Thymus (tissue), 11 donors: ENCODE results near the gene COL23A1. TPM values are rescaled to one million over a fixed set of nuclear protein-coding genes. Genes with fewer than 3 reads are reported as not detected.

ENCODE experiments used
- DNase-seq, 9 donors: peaks; one replicate each; pipeline ENCODE4 v3.0.0-alpha.2; 2013; ENCODE audit warnings: low spot score in 9 of 9, low read depth in 6 of 9, missing footprints in 1 of 9
- H3K27ac ChIP-seq, 2 donors: one replicate each; pipeline ENCODE4 v1.5.1; 2013; ENCODE audit warnings: control low read depth in 1 of 2, low read depth in 1 of 2, low read length in 1 of 2, mild to moderate bottlenecking in 1 of 2, moderate library complexity in 1 of 2
- H3K27me3 ChIP-seq, 2 donors: one replicate each; pipeline ENCODE4 v1.5.1; 2013; ENCODE audit warnings: low read length in 1 of 2; ENCODE audit not compliant: control insufficient read depth in 2 of 2, insufficient read depth in 1 of 2
- H3K36me3 ChIP-seq, 2 donors: one replicate each; pipeline ENCODE4 v1.5.1; 2013; ENCODE audit warnings: low read length in 1 of 2, mild to moderate bottlenecking in 1 of 2, moderate library complexity in 1 of 2; ENCODE audit not compliant: control insufficient read depth in 2 of 2, insufficient read depth in 2 of 2
- H3K4me1 ChIP-seq, 2 donors: one replicate each; pipeline ENCODE4 v1.5.1; 2013; ENCODE audit warnings: low read length in 2 of 2; ENCODE audit not compliant: control insufficient read depth in 2 of 2, insufficient read depth in 2 of 2
- H3K4me3 ChIP-seq, 2 donors: one replicate each; pipeline ENCODE4 v1.5.1; 2013; ENCODE audit warnings: low read length in 2 of 2, control low read depth in 1 of 2, mild to moderate bottlenecking in 1 of 2
- H3K9me3 ChIP-seq, 2 donors: one replicate each; pipeline ENCODE4 v1.5.1; 2013; ENCODE audit warnings: low read length in 1 of 2, mild to moderate bottlenecking in 1 of 2; ENCODE audit not compliant: control insufficient read depth in 2 of 2, insufficient read depth in 1 of 2
- WGBS: extraction: QIAGEN DNeasy Blood & Tissue Kit; methylation state at CpG from one replicate; pipeline ENCODE4 v1.1.7; 2013; 5-methylcytosine and 5-hydroxymethylcytosine counted together
- polyA plus RNA-seq: library from polyadenylated mRNA; stranded (reverse); fragments of 200-250 nt; gene quantifications from one replicate; pipeline ENCODE4 v1.2.3, GENCODE V29; 2013
- total RNA-seq: library from RNA; stranded (reverse); fragments of 120-200 nt; gene quantifications from one replicate; pipeline ENCODE4 v1.2.4, GENCODE V29; 2013
- donor health status: healthy.

Gene COL23A1
- total and polyA plus RNA-seq, 2 donors: 1.5 to 2.6 TPM

DNA sequence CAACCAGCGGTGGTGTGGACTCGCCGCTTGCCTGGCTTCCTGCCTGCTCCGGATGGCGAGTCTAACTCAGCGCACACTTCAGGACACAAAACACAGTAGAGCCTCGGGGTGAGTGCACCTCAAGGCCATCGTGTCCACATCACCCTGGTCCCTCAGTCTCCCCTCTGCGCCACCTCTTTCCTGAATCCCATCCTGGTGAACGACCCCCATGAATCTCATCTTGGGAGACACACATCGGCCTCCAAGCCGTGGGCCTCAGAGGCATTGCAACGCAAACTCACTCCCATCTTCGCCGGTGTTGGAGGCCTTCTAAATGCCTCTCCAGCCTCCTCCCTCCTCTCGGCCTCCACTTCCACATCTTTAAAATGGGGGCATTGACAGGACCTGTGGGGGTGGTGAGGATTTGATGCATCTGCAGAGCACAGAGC, 124.3 kb downstream of the COL23A1 start:
- H3K27me3 ChIP-seq: no peaks in the 10 kb centered on the region
- no peak overlapping the region for H3K4me3 ChIP-seq
- WGBS: 94% methylated on average over 16 of the region's 16 CpGs
- no peak overlapping the region for H3K27ac ChIP-seq
- DNase-seq: no peak
- H3K9me3 ChIP-seq: no peaks in the 10 kb centered on the region
- H3K4me1 ChIP-seq: peaks cover 2 to 8% of the 10 kb centered on the region in 2 donors
- H3K36me3 ChIP-seq: no peaks in the 10 kb centered on the region

DNA sequence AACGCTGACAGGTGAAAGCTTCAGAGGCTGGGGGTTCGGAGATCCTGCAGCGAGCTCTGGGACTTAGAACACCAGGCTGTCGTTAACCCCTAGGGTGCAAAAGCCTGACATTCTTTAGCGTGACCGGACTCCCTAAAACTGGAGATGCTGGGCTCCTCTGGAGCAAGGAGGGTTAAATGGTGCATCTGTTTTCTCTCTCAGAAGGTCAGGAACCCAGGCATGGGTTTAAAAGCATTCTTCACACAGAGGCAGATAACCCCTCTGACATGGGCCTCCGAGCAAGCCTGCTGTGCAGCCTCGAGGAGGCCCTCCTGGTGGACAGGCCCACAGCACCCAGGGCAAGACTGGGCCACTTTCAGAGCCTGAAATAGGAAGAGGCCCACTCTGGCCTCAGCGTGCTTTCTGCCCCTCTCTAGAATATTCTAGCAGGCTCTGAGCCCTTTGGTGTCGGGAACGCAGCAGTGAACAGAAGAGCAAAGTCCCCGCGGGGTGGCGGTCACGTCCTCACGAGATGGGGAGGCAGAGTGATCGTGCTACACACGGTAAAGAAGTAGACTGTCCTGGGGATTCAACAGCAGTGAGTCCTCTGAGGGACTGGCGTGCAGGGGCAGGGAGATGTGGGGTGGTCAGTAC, 124.8 kb downstream of the COL23A1 start:
- H3K4me1 ChIP-seq: peaks cover 2 to 14% of the 10 kb centered on the region in 2 donors
- no peak overlapping the region for H3K4me3 ChIP-seq
- H3K36me3 ChIP-seq: no peaks in the 10 kb centered on the region
- H3K9me3 ChIP-seq: no peaks in the 10 kb centered on the region
- 95% methylated on average over 19 of the region's 19 CpGs for WGBS
- H3K27ac ChIP-seq: no peak overlapping the region
- no peak for DNase-seq
- no peaks in the 10 kb centered on the region for H3K27me3 ChIP-seq

DNA sequence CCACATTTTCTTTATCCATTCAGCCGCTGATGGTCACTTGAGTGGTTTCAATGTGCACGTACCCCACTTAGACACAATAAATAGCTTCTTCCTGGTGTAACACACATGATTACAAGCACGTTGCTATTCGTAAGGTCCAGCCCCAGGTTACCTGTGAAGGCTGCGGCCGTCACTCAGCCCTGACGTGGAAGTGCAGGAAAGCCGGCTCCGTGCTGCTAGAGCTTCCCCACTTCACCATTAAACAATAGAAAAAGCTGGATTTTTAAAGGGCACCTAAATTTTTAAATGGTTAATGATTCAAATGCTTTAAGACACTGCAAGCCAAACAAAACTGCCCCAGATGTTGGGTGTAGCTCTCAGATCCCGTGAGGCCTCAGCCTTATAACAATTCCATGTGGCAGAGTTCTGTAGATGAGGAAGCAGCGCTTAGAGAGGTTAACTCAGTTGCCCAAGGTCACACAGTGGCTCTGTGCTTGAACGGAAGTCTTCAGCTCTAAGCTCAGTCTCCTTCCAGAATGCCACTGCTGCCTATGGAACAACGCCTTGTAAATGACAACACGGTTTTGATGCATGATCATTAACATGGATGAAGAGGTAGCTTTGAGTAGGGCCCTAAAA, 125.7 kb downstream of the COL23A1 start:
- H3K4me1 ChIP-seq: peaks cover 2 to 15% of the 10 kb centered on the region in 2 donors
- no peak for DNase-seq
- 90% methylated on average over 14 of the region's 14 CpGs for WGBS

DNA sequence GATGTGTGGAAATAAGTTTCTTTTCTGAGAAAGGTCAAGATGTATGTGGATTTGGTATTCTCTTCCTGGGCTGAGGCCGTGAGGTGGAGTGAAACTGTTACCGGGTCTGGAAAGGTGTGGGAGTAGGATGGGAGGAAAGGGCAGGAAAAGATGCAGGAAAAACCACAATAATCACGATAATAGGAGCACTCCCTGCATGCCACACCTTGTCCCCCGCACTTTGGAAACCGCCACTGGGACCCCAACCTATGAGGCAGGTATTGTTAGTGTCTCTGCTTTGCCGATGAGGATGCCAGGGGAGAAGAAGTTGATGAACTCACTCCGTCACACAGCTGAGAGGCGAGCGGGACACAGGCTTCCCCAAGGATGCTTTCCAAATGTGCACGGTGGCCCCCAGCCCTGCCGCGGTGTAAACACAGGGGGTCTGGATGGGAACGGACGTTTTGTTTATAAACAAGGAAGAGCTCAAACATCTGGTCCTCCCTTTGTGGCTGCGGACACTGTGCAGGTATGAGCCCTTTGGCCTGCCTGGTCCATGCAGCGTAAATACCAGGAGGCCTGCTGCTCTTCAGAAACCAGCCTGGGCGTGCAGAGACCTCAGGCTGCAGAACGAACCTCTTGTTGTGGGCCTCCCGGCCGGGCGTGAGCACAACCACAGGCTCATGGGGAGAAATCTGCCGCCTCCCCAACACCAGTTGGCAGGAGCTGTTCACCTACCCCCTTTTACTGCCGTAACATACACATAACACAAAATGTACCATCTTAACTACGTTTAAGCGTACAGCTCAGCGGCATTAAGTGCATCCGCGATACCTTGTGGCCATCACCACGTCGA, 126.7 kb downstream of the COL23A1 start:
- peaks cover 2 to 15% of the 10 kb centered on the region in 2 donors for H3K4me1 ChIP-seq
- H3K4me3 ChIP-seq: no peak overlapping the region
- no peaks in the 10 kb centered on the region for H3K36me3 ChIP-seq
- WGBS: 96% methylated on average over 30 of the region's 30 CpGs
- no peak for DNase-seq
- no peaks in the 10 kb centered on the region for H3K9me3 ChIP-seq
- H3K27ac ChIP-seq: no peak overlapping the region
- H3K27me3 ChIP-seq: no peaks in the 10 kb centered on the region

More for the DNA sequence above, 125.7 kb downstream of the COL23A1 start:
- Histone ChIP-seq H3K27ac (no peak overlapping the region), H3K27me3 (no peaks in the 10 kb centered on the region), H3K36me3 (no peaks in the 10 kb centered on the region), H3K9me3 (no peaks in the 10 kb centered on the region), H3K4me3 (no peak overlapping the region)

DNA sequence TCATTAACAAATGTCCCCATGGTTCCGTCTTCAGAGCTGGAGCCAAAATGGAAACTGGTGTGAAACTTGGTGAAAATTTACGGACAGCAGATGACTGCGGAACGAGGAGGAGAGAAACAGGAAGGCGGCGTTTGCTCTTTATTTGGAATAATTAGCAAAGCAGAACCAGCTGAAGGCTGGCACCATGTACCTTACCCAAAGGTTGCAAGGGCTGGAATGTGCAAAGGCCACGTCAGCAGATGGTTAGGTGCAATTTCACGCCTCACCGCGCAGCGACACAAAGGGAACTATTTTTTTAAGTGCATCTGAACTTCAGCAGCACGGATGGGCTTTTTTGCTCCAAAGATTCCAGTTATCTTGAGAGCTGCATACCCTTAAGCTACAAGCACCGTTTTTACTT, 127.4 kb downstream of the COL23A1 start:
- H3K36me3 ChIP-seq: no peaks in the 10 kb centered on the region
- H3K27me3 ChIP-seq: no peaks in the 10 kb centered on the region
- DNase-seq: no peak
- 98% methylated on average over 13 of the region's 13 CpGs for WGBS
- peaks cover 2 to 15% of the 10 kb centered on the region in 2 donors for H3K4me1 ChIP-seq
- no peak overlapping the region for H3K4me3 ChIP-seq
- H3K9me3 ChIP-seq: no peaks in the 10 kb centered on the region
- H3K27ac ChIP-seq: no peak overlapping the region

DNA sequence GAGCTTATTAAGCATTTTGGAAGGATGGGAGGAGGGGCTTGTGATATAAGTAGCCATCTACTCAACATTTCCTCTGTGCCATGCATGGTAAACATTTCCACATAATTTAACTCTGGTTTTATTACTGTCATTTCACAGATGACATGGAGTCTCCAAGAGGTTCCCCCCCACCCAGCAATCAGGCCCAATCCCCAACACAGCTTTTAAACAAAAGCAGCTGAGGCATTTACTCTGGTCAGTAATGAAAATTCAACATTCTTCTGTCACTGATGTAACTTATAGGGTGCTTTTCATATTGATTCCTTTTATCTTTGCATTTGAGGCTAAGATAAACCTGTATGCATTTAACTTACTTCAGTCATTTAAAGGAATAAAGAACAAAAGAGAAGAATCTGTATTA, 128.1 kb downstream of the COL23A1 start:
- Histone ChIP-seq H3K4me3 (no peak overlapping the region), H3K27me3 (no peaks in the 10 kb centered on the region), H3K9me3 (no peaks in the 10 kb centered on the region)

DNA sequence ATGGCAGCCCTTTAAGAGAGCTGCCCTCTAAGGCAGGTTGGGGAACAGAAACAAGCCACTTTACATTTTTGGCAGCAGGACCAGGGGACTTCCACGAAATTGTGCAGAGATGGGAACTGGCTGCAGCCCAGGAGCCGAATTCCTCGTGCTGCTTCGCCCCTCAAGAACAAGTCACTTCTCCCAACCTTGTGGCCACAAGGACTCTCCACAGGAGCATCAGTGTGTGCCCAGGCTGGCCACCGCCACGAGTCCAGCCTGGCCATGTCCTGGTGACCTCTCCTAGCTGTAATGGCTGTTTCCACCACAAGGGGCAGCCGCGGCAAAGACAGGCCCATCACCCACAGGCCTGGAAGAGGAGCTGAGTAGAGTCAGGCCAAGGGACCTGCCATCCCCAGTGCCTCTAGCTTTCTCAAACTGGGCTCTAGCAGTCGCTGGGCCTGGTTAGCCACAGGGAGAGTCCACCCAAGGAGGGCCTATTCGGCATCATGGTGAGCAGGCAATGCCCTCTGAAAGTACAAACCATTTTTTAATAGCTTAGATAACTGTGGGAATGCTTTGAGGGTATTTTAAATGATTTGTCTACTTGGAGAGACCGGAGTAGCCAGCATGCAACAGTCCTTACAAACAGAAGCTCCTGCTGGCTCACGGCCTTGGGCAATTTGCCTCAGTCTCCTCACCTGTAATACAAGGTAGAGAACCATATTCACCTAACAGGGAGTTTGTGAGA, 129.0 kb downstream of the COL23A1 start:
- Histone ChIP-seq H3K9me3 (no peaks in the 10 kb centered on the region), H3K4me3 (no peak overlapping the region), H3K27me3 (no peaks in the 10 kb centered on the region), H3K4me1 (peaks cover 2 to 9% of the 10 kb centered on the region in 2 donors), H3K36me3 (no peaks in the 10 kb centered on the region), H3K27ac (peak overlapping the region in 1 of 2 donors; percentile 60)
- WGBS: 57% methylated on average over 12 of the region's 12 CpGs
- peak in 4 of 9 donors; percentile 26 to 65 (median 50) for DNase-seq

More for the DNA sequence above, 128.1 kb downstream of the COL23A1 start:
- no peak for DNase-seq
- peaks cover 2 to 11% of the 10 kb centered on the region in 2 donors for H3K4me1 ChIP-seq
- H3K36me3 ChIP-seq: no peaks in the 10 kb centered on the region
- H3K27ac ChIP-seq: no peak overlapping the region

DNA sequence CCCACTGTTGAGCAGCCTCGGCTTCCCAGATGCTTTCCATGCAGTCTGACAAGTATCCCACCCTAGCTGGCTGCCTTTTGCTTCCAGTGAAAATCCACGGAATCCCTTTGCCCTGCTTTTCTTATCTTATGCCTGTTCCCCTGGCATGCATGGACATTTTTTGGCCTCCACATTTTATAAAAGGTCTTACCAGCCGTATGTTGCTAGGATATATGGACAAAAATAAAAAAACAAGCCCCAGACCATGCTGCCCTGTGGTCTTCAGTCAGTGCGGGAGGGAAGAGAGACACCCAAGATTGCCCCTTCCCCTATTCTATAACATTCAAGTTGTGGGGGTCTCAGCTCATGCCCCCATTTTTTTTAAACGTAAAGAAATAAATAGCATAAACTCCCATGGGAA, 129.6 kb downstream of the COL23A1 start:
- H3K27me3 ChIP-seq: no peaks in the 10 kb centered on the region
- H3K36me3 ChIP-seq: no peaks in the 10 kb centered on the region
- no peak overlapping the region for H3K27ac ChIP-seq
- H3K4me1 ChIP-seq: peaks cover 2 to 9% of the 10 kb centered on the region in 2 donors
- peaks cover 0 to under 1% of the 10 kb centered on the region in 2 donors for H3K9me3 ChIP-seq
- H3K4me3 ChIP-seq: no peak overlapping the region
- DNase-seq: no peak
- 75% methylated on average over 5 of the region's 5 CpGs for WGBS
